GM21381 (cell line): ENCODE data around the gene RPS15A.
A peak's percentile ranks its signal among the peaks of the same experiment; 100 is the strongest.

ENCODE experiments used
- ATAC-seq: cut with Tn5 transposase; IDR thresholded peaks from one replicate; pipeline ENCODE4 v1.9.1; 2021; ENCODE audit warnings: mild to moderate bottlenecking, moderate library complexity; ENCODE audit not compliant: unreplicated experiment

The RPS15A gene

GRCh38 chr16:18789850-18790706, at the start of gene RPS15A:
RPS15A (minus strand) TSS chr16:18790334; CDS start chr16:18789113, 1,221 bp downstream.
- ATAC-seq = peak; percentile 83

- no peak for ATAC-seq
These were observed 49.4 kb upstream of the RPS15A start for GRCh38 chr16:18839555-18839954.

- no peak for ATAC-seq
These were observed 46.6 kb upstream of the RPS15A start for GRCh38 chr16:18836702-18837101.

- ATAC-seq = no peak
These were observed 44.7 kb upstream of the RPS15A start for GRCh38 chr16:18834864-18835263.

- no peak for ATAC-seq
These were observed 43.8 kb upstream of the RPS15A start for GRCh38 chr16:18833707-18834505.

GRCh38 chr16:18832613-18833012, 42.5 kb upstream of the RPS15A start:
- ATAC-seq = no peak

GRCh38 chr16:18832006-18832405, 41.9 kb upstream of the RPS15A start:
- ATAC-seq = no peak

GRCh38 chr16:18829251-18829650, 39.1 kb upstream of the RPS15A start:
- no peak for ATAC-seq

GRCh38 chr16:18827890-18828289, 37.8 kb upstream of the RPS15A start:
- no peak for ATAC-seq

GRCh38 chr16:18816286-18816685, 26.2 kb upstream of the RPS15A start:
- no peak for ATAC-seq

- no peak for ATAC-seq
These were observed 21.8 kb upstream of the RPS15A start for GRCh38 chr16:18811925-18812324.

GRCh38 chr16:18809165-18809564, 19.0 kb upstream of the RPS15A start:
- ATAC-seq = no peak

- no peak for ATAC-seq
These were observed 15.2 kb upstream of the RPS15A start for GRCh38 chr16:18805257-18805773.

GRCh38 chr16:18804540-18804939, 14.4 kb upstream of the RPS15A start:
- no peak for ATAC-seq

GRCh38 chr16:18803569-18804462, 13.7 kb upstream of the RPS15A start:
- no peak for ATAC-seq

GRCh38 chr16:18802767-18803343, 12.7 kb upstream of the RPS15A start:
- ATAC-seq = no peak

- ATAC-seq = peak; percentile 92
These were observed 11.2 kb upstream of the RPS15A start, which contains the start of gene ARL6IP1 for GRCh38 chr16:18801145-18801972. ARL6IP1 (minus strand) TSS chr16:18801549; CDS start chr16:18801466, 83 bp downstream.

GRCh38 chr16:18800775-18801144, 10.6 kb upstream of the RPS15A start:
- no peak for ATAC-seq

- ATAC-seq = no peak
These were observed 10.2 kb upstream of the RPS15A start for GRCh38 chr16:18800293-18800692.
